Heart left ventricle (tissue), 16 donors: ENCODE results near the gene INHBA. TPM values are rescaled to one million over a fixed set of nuclear protein-coding genes. Genes with fewer than 3 reads are reported as not detected.

Source experiments
- ATAC-seq, 4 donors: fragments of 200-7000 bp; cut with Tn5 transposase; one replicate each; pipeline ENCODE4 v1.9.1; 2020 to 2022; ENCODE audit warnings: moderate library complexity in 4 of 4, mild to moderate bottlenecking in 3 of 4, moderate number of reproducible peaks in 1 of 4
- DNase-seq, 5 donors: peaks; one replicate each; pipeline ENCODE4 v3.0.0-alpha.2; 2020
- H3K27ac ChIP-seq, 12 donors: fragments of 200-600 bp; sonication (generic) in 4 of 12; one replicate each; pipeline versions ENCODE4 v1.5.0 to v1.8.0; 2016 to 2022; ENCODE audit warnings: mild to moderate bottlenecking in 2 of 12
- H3K27me3 ChIP-seq, 9 donors: fragments of 200-600 bp; sonication (generic) in 2 of 9; one replicate each; pipeline versions ENCODE4 v1.5.1 to v1.8.0; 2016 to 2022; ENCODE audit warnings: mild to moderate bottlenecking in 3 of 9
- H3K36me3 ChIP-seq, 9 donors: fragments of 200-600 bp; sonication (generic) in 2 of 9; one replicate each; pipeline versions ENCODE4 v1.5.0 to v1.8.0; 2018 to 2022; ENCODE audit warnings: mild to moderate bottlenecking in 2 of 9
- H3K4me1 ChIP-seq, 12 donors: fragments of 200-600 bp; sonication (generic) in 4 of 12; one replicate each; pipeline versions ENCODE4 v1.5.0 to v1.8.0; 2016 to 2022; ENCODE audit warnings: mild to moderate bottlenecking in 3 of 12
- H3K4me3 ChIP-seq, 12 donors: fragments of 200-600 bp; sonication (generic) in 4 of 12; one replicate each; pipeline versions ENCODE4 v1.5.0 to v1.8.0; 2017 to 2022; ENCODE audit warnings: mild to moderate bottlenecking in 9 of 12, moderate library complexity in 4 of 12
- H3K9me3 ChIP-seq, 12 donors: fragments of 200-600 bp; sonication (generic) in 4 of 12; one replicate each; pipeline versions ENCODE4 v1.5.0 to v1.8.0; 2016 to 2022; ENCODE audit warnings: mild to moderate bottlenecking in 1 of 12
- CTCF ChIP-seq, 12 donors: fragments of 200-600 bp; sonication (generic) in 4 of 12; IDR thresholded peaks; one replicate each; pipeline versions ENCODE4 v1.5.0 to v1.8.0; 2018 to 2022; ENCODE audit warnings: antibody characterized with exemption in 12 of 12, mild to moderate bottlenecking in 5 of 12
- POLR2A ChIP-seq, 2 donors: fragments of 450-650 bp; IDR thresholded peaks; one replicate each; pipeline ENCODE4 v1.6.1; 2017; ENCODE audit warnings: antibody characterized with exemption in 2 of 2, mild to moderate bottlenecking in 2 of 2, moderate library complexity in 2 of 2
- WGBS, 4 donors: extraction: QIAGEN DNeasy Blood & Tissue Kit in 2 of 4; methylation state at CpG; one replicate each; pipeline versions ENCODE4 v1.1.5 to v1.1.7; 2013 to 2018; 5-methylcytosine and 5-hydroxymethylcytosine counted together
- intact Hi-C, 10 donors: fragments of 100-400 bp; cut with DNase I; formaldehyde crosslinking; loops; one replicate each; pipeline versions ENCODE4 v1.11.1 to v1.14.2; 2022
- polyA plus RNA-seq, 2 donors: library from polyadenylated mRNA; stranded (reverse); fragments of 200-250 nt; gene quantifications; one replicate each; pipeline ENCODE4 v1.2.3, GENCODE V29; 2013
- total RNA-seq, 9 donors: library from RNA; depleted of rRNA in 2 of 9; stranded (reverse); fragments of >200 nt in 2 of 9; fragmentation: NEBNext Ultra II Directional in 3 of 9; extraction: Animal tissue kit (Norgen Biotek cat#: 25700) in 3 of 9; gene quantifications; one replicate each; pipeline versions ENCODE4 v1.1.0 to v1.2.4, GENCODE V29; 2016 to 2023
- donor health status: ischemic (EF 13 %, LVEDD 7.1; RV severe dilation, severe dysfunction).
- donor health status: healthy with polysubstance abuse.
- donor health status: DM: no; HTN: yes; CAD: no.
- donor health status: DM: no; HTN: no; CAD: no.
- donor health status: ischemic (EF 25% LVEDD 6.9; RV normal size, moderate dysfunction).
- donor health status: ischemic (EF 25% LVEDD 5.7; RV mildly dilated, moderate dysfunction).
- donor health status: healthy.
- donor health status: DM: yes; HTN: yes; CAD: no.
- donor health status: ischemic (EF 35%, LVEDD 5.7; RV mildly dilated, moderate dysfunction).
- donor health status: nonischemic (EF 11% LVEDD 7.7; RV severe dilation, severe dysfunction).
- donor health status: DM: yes; HTN: yes; CAD: no.
- donor health status: PGD.
- donor health status: ischemic (EF 29% LVEDD 5.4; RV normal size, mild dysfunction).
- donor health status: nonischemic (EF 23%, LVEDD 6.1; RV moderate dilation, normal function).

Gene INHBA
- total and polyA plus RNA-seq, 11 donors = 0.19 to 7.5 (median 1.6) TPM

- DNase-seq (no peak), ATAC-seq (no peak)
- H3K4me1 ChIP-seq = no peaks in the 10 kb centered on the region
- intact Hi-C loops = no loop called here
- H3K9me3 ChIP-seq = peaks cover 0 to 4% (median 0%) of the 10 kb centered on the region in 12 donors
- no peak overlapping the region for H3K4me3 ChIP-seq
- TF ChIP-seq CTCF (IDR thresholded peaks at IDR 0.05) (no peak), POLR2A (IDR thresholded peaks at IDR 0.05) (no peak)
- no peaks in the 10 kb centered on the region for H3K36me3 ChIP-seq
- no peak overlapping the region for H3K27ac ChIP-seq
- H3K27me3 ChIP-seq = no peaks in the 10 kb centered on the region
These were observed 45.1 kb upstream of the INHBA start for GRCh38 chr7:41747961-41748360.

- H3K36me3 ChIP-seq = no peaks in the 10 kb centered on the region
- intact Hi-C loops = no loop called here
- H3K9me3 ChIP-seq = peaks cover 0 to 28% (median 13%) of the 10 kb centered on the region in 12 donors
- DNase-seq (no peak), ATAC-seq (no peak)
- TF ChIP-seq CTCF (IDR thresholded peaks at IDR 0.05) (no peak), POLR2A (IDR thresholded peaks at IDR 0.05) (no peak)
- no peaks in the 10 kb centered on the region for H3K4me1 ChIP-seq
- H3K27me3 ChIP-seq = no peaks in the 10 kb centered on the region
- no peak overlapping the region for H3K4me3 ChIP-seq
- H3K27ac ChIP-seq = no peak overlapping the region
These were observed 42.6 kb upstream of the INHBA start for GRCh38 chr7:41745451-41745850.

GRCh38 chr7:41744161-41744560 lies 41.3 kb upstream of the INHBA start:
- intact Hi-C loops = no loop called here
- WGBS, 4 donors = 66 to 80% (median 74%) methylated on average over 4 of the region's 4 CpGs
- no peak overlapping the region for H3K4me3 ChIP-seq
- H3K9me3 ChIP-seq = peaks cover 0 to 28% (median 13%) of the 10 kb centered on the region in 12 donors
- H3K4me1 ChIP-seq = no peaks in the 10 kb centered on the region
- DNase-seq (no peak), ATAC-seq (no peak)
- no peak for TF ChIP-seq CTCF (IDR thresholded peaks at IDR 0.05)
- no peak for TF ChIP-seq POLR2A (IDR thresholded peaks at IDR 0.05)
- no peaks in the 10 kb centered on the region for H3K27me3 ChIP-seq
- no peaks in the 10 kb centered on the region for H3K36me3 ChIP-seq
- H3K27ac ChIP-seq = no peak overlapping the region

GRCh38 chr7:41742401-41743020 lies 39.6 kb upstream of the INHBA start:
- 68 to 80% (median 76%) methylated on average over 2 of the region's 2 CpGs for WGBS, 4 donors
- ATAC-seq (no peak), DNase-seq (no peak)
- TF ChIP-seq CTCF (IDR thresholded peaks at IDR 0.05) (no peak), POLR2A (IDR thresholded peaks at IDR 0.05) (no peak)
- Histone ChIP-seq H3K4me3 (no peak overlapping the region), H3K27ac (no peak overlapping the region), H3K9me3 (peaks cover 0 to 28% (median 13%) of the 10 kb centered on the region in 12 donors), H3K27me3 (no peaks in the 10 kb centered on the region), H3K4me1 (no peaks in the 10 kb centered on the region), H3K36me3 (no peaks in the 10 kb centered on the region)
- intact Hi-C loops = no loop called here
